ENCODE measurements around the gene SUCLG2. TPM values are rescaled to one million over a fixed set of nuclear protein-coding genes. Genes with fewer than 3 reads are reported as not detected.
"Not testable (repeated sequence)": the region's sequence is repeated elsewhere in the genome, so short reads cannot be mapped to it uniquely, and the experiment has no call there.

The SUCLG2 gene
- total RNA-seq, 2 experiments from 2014 or later = 28.3 to 44.7 TPM

- Histone ChIP-seq H3K27ac (ENCODE audit: low read depth, low read length, poor library complexity, severe bottlenecking) (no peak overlapping the region), H3K4me1 (ENCODE audit: insufficient read depth, low read length, poor library complexity, severe bottlenecking) (peaks cover 5% of the 10 kb centered on the region), H3K4me2 (ENCODE audit: low read length) (no peak overlapping the region), H3K36me3 (ENCODE audit: insufficient read depth, low read length) (peaks cover 43% of the 10 kb centered on the region), H3K79me2 (ENCODE audit: insufficient read depth, low read depth, low read length) (no peaks in the 10 kb centered on the region), H2AFZ (ENCODE audit: low read length) (no peak overlapping the region), H3K4me3 (ENCODE audit: low read depth, low read length, poor library complexity, severe bottlenecking) (no peak overlapping the region), H4K20me1 (ENCODE audit: insufficient read depth, low read length) (no peaks in the 10 kb centered on the region), H3K9me2 (ENCODE audit: insufficient read depth, low read length) (no peaks in the 10 kb centered on the region), H3K9me3 (ENCODE audit: low read length) (peaks cover 5% of the 10 kb centered on the region; the same call in 1 of the 2 replicates)
- no peak for DNase-seq (ENCODE audit: low spot score)
- BruUV-seq (replicated peaks) = no TSS peak
- ChIA-PET CTCF (ENCODE audit: unreplicated experiment) (no interaction called here), POLR2A (no interaction called here)
- intact Hi-C loops (cut with micrococcal nuclease; ENCODE audit: unreplicated experiment) = no loop called here
- TF ChIP-seq EZH2phosphoT487 (IDR thresholded peaks at IDR 0.05; ENCODE audit: borderline replicate concordance, low read depth, low read length) = no peak
- no peak for TF ChIP-seq CTCF (conservative IDR thresholded peaks at IDR 0.05; ENCODE audit: low read length)
Observed at GRCh38 chr3:67587811-67588210, 66.6 kb downstream of the SUCLG2 start.

GRCh38 chr3:67587301-67587700 is 67.1 kb downstream of the SUCLG2 start:
- Histone ChIP-seq H3K4me1 (ENCODE audit: insufficient read depth, low read length, poor library complexity, severe bottlenecking) (peaks cover 5% of the 10 kb centered on the region), H3K9me2 (ENCODE audit: insufficient read depth, low read length) (no peaks in the 10 kb centered on the region), H3K4me3 (ENCODE audit: low read depth, low read length, poor library complexity, severe bottlenecking) (no peak overlapping the region), H2AFZ (ENCODE audit: low read length) (no peak overlapping the region), H3K4me2 (ENCODE audit: low read length) (no peak overlapping the region), H4K20me1 (ENCODE audit: insufficient read depth, low read length) (no peaks in the 10 kb centered on the region), H3K36me3 (ENCODE audit: insufficient read depth, low read length) (peaks cover 48% of the 10 kb centered on the region), H3K79me2 (ENCODE audit: insufficient read depth, low read depth, low read length) (no peaks in the 10 kb centered on the region), H3K9me3 (ENCODE audit: low read length) (peaks cover 5% of the 10 kb centered on the region; the same call in 1 of the 2 replicates), H3K27ac (ENCODE audit: low read depth, low read length, poor library complexity, severe bottlenecking) (no peak overlapping the region)
- no TSS peak for BruUV-seq (replicated peaks)
- POLR2A ChIA-PET = interaction anchor here (1.0 to 1.4 kb wide), 2 partner anchors 12 to 25 kb away, joined by 3 to 5 read pairs; no protein-coding TSS in a partner anchor
- intact Hi-C loops (cut with micrococcal nuclease; ENCODE audit: unreplicated experiment) = no loop called here
- TF ChIP-seq CTCF (conservative IDR thresholded peaks at IDR 0.05; ENCODE audit: low read length) (no peak), EZH2phosphoT487 (IDR thresholded peaks at IDR 0.05; ENCODE audit: borderline replicate concordance, low read depth, low read length) (no peak)
- CTCF ChIA-PET (ENCODE audit: unreplicated experiment) = no interaction called here
- DNase-seq (ENCODE audit: low spot score) = no peak

- H3K4me3 ChIP-seq (ENCODE audit: low read depth, low read length, poor library complexity, severe bottlenecking); BruUV-seq (replicated peaks); DNase-seq (ENCODE audit: low spot score); H3K79me2 ChIP-seq (ENCODE audit: insufficient read depth, low read depth, low read length); CTCF ChIA-PET (ENCODE audit: unreplicated experiment); H3K9me3 ChIP-seq (ENCODE audit: low read length); H3K9me2 ChIP-seq (ENCODE audit: insufficient read depth, low read length); H3K27ac ChIP-seq (ENCODE audit: low read depth, low read length, poor library complexity, severe bottlenecking); H3K4me1 ChIP-seq (ENCODE audit: insufficient read depth, low read length, poor library complexity, severe bottlenecking); H4K20me1 ChIP-seq (ENCODE audit: insufficient read depth, low read length); H2AFZ ChIP-seq (ENCODE audit: low read length); H3K4me2 ChIP-seq (ENCODE audit: low read length); intact Hi-C loops (cut with micrococcal nuclease; ENCODE audit: unreplicated experiment): not testable (repeated sequence)
- POLR2A ChIA-PET = interaction anchor here (0.6 kb wide), 2 partner anchors 27 to 54 kb away, joined by 3 read pairs; no protein-coding TSS in a partner anchor
- H3K36me3 ChIP-seq (ENCODE audit: insufficient read depth, low read length) = peaks cover 33% of the 10 kb centered on the region
Observed at GRCh38 chr3:67584608-67585007, 69.8 kb downstream of the SUCLG2 start.

All from OCI-LY7 (cell line).